Activated CD8-positive, alpha-beta memory T cell treated with anti-CD3 and anti-CD28 coated beads, Interleukin-2, amount 50 U/mL, for 48 hours (primary cell): Measurements from ENCODE around the gene CHCHD2.
"Not testable (repeated sequence)": the region's sequence is repeated elsewhere in the genome, so short reads cannot be mapped to it uniquely, and the experiment has no call there.

ENCODE experiments used
- DNase-seq: peaks from one replicate; pipeline ENCODE4 v3.0.0-alpha.2; 2020

CHCHD2 gene

DNA sequence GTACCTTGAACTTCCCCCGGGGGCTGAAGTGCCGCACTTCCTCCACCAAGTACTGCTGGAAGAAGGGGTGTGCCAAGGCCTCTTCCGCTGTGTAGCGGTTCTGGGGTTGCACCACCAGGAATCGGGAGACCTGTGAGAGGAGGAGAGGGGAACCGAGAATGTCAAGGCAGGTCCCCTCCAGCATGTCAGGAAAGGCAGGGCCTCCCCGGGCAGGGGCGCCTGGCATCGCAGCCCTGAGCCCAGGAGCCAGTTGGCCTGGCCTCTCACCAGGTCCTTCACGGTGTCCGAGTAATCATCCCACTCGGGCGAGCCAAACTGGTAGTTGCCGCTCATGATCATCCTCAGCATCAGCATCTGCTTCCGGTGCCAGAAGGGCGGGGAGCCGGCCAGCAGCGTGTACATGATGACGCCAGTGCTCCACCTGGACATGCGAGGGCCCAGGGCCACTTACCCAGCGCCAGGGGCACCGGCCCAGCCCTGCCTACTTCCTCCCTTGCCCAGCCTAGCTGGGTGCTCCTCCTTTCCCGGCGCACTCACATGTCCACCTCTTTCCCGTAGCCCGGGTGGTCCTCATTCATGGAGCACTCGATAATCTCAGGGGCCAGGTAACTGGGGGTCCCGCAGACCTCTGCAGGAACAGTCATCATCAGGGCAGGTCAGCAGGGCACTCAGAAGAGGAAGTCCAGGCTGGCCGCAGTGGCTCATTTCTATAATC, 24.5 kb downstream of the CHCHD2 start:
- DNase-seq, result no peak

DNA sequence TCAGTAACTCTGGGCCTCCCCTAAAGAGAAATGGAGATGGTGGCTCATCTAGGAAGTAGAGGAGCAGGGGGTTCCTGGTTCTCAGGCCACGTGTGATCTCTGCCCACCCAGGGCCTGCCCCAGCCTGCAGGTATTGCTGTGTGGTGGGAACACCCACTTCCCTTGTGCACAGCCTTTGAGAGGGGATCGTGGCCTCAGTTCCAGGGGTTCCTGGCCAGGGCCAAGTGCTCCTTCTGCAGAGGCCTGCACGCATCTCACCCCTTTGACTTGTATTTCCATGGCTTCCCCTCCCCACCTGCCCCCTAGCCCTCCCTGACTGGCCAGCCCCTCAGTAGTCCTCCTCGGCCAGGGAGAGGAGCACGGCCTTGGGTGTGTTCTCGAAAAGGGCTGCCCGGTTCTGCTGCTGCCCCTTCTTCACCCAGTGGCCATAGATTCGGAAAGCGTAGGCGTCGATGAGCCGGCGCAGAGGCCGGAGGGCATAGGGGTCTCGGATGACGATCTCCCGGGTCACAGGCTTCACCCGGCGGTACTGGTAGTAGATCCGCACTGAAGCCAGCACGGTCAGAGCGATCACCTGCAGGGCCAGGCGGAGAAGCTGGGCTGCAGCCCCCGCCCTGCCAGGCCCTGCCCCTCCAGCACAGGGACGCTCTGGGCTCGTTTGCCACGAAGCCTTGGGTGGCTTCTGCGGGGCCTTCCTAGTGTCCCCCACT, 25.4 kb downstream of the CHCHD2 start:
- DNase-seq, result not testable (repeated sequence)

DNA sequence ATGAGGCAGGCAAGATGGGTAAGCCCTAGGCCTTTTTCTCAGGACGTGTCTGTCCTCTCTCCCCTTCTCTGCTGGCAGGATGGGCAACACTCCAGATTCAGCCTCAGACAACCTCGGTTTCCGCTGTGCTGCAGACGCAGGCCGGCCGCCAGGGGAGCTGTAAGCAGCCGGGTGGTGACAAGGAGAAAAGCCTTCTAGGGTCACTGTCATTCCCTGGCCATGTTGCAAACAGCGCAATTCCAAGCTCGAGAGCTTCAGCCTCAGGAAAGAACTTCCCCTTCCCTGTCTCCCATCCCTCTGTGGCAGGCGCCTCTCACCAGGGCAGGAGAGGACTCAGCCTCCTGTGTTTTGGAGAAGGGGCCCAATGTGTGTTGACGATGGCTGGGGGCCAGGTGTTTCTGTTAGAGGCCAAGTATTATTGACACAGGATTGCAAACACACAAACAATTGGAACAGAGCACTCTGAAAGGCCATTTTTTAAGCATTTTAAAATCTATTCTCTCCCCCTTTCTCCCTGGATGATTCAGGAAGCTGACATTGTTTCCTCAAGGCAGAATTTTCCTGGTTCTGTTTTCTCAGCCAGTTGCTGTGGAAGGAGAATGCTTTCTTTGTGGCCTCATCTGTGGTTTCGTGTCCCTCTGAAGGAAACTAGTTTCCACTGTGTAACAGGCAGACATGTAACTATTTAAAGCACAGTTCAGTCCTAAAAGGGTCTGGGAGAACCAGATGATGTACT, 26.7 kb downstream of the CHCHD2 start:
- no peak for DNase-seq

GRCh38 chr7:56078196-56078595, 28.1 kb downstream of the CHCHD2 start:
- DNase-seq, result no peak

- DNase-seq, result no peak
Observed at GRCh38 chr7:56077681-56078080, 28.6 kb downstream of the CHCHD2 start.

- peak; percentile 86 for DNase-seq
Observed at GRCh38 chr7:56074371-56074791, 31.9 kb downstream of the CHCHD2 start.

- not testable (repeated sequence) for DNase-seq
Observed at GRCh38 chr7:56066376-56066775, 39.9 kb downstream of the CHCHD2 start.

- peak; percentile 95 for DNase-seq
Observed at GRCh38 chr7:56063882-56064625, 42.2 kb downstream of the CHCHD2 start, which contains the start of gene SUMF2. TSS of gene SUMF2 (plus strand) at chr7:56064286. CDS start at chr7:56064312, 26 bp downstream.

GRCh38 chr7:56063500-56063881, 42.8 kb downstream of the CHCHD2 start:
- no peak for DNase-seq

DNA sequence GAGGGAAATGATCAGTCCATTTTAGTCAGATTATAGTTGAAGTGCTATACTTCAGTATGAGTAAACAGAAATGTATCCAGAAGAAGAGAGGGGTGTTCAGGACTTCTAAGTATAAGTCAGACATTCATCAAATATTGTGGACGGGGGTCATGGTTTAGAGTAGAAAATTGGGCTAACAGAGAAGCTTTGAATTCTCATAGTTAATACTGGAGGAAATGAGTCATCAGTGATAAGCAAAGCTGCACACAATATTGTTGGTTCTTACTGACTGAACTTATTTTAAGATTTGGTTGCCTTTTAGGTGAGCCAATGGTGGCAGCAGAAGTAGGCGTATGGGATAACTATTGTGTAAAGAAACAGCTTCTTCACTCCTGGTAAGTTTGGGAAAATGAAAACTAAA, 43.9 kb downstream of the CHCHD2 start:
- DNase-seq, result no peak

DNA sequence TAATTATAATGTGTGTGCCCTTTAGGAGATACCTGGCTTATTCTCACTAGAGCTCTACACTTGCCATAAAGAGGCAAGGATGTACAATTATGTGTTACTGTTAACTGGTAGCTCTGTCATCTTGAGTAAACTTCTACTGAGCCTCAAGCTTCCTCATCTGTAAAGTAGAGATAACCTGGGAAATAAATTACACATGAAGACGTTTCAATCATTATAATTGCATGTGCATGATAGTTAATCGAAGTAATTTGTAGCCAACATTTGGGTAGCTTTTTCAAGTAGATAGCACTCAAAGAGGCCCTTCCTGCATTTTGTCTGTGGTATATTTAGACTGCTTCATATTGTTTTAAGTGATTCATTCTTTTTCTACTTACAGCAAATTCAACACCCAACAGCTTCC, 52.3 kb downstream of the CHCHD2 start:
- DNase-seq, result no peak

DNA sequence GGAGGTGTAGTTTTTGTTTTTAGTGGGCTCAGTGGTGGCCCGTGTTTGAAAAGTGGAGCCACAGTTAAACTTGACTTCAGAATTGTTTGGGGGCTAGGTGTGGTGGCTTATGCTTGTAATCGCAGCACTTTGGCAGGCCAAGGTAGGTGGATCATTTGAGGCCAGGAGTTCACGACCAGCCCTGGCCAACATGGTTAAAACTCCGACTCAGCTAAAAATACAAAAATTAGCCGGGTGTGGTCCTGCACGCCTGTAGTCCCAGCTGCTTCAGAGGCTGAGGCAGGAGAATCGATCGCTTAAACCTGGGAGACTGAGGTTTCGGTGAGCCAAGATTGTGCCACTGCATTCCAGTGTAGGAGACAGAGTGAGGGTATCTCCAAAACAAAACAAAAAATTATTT, 52.9 kb downstream of the CHCHD2 start:
- no peak for DNase-seq
